GM12892 (cell line): ENCODE measurements around the gene CTNNA3.

ENCODE experiments used
- POLR2AphosphoS5 ChIP-seq: IDR thresholded peaks from 2 replicates; pipeline ENCODE4 v1.6.1; 2011; ENCODE audit warnings: low read depth, low read length, control low read depth
- TAF1 ChIP-seq: IDR thresholded peaks from 2 replicates; pipeline ENCODE4 v1.6.1; 2011; ENCODE audit warnings: low read depth, mild to moderate bottlenecking, control low read depth, low read length, borderline replicate concordance

DNA sequence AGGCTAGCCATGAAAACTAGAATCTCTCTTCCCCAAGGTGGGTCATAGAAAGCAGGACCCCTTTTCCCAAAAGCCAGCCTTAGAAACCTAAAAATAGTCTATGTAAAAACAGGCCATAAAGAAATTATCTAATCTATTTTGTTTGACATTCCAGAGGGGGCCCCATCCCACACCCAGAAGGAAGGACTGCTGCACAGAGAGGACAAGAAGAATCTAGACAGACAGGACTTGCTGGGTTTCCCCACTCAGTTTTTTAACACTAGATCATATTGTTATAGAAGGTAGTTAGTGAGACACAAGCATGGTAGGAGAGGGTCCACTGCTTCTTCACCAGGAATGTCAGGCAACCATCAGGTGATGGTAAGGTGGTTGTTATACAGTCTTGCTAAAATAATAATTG lies 413.1 kb downstream of the CTNNA3 start:
- TF ChIP-seq POLR2AphosphoS5 (no peak), TAF1 (no peak)
